Activated T-helper 17 cell treated with anti-CD3 and anti-CD28 coated beads, Interleukin-2, amount 50 U/mL, for 72 hours (primary cell): ENCODE data around the gene NR3C1. TPM values are rescaled to one million over a fixed set of nuclear protein-coding genes. Genes with fewer than 3 reads are reported as not detected.
"Not testable (repeated sequence)": the region's sequence is repeated elsewhere in the genome, so short reads cannot be mapped to it uniquely, and the experiment has no call there.

Experiments
- ATAC-seq: fragments of 150-1000 bp; cut with Tn5 transposase; replicated peaks from 2 replicates; pipeline ENCODE4 v1.10.0; 2021; ENCODE audit warnings: mild to moderate bottlenecking, moderate library complexity
- H3K27ac Mint-ChIP-seq: one replicate; pipeline ENCODE4 v1.8.0; 2022; ENCODE audit warnings: mixed read lengths
- H3K27me3 Mint-ChIP-seq: one replicate; pipeline ENCODE4 v1.8.0; 2022; ENCODE audit warnings: mixed read lengths
- H3K36me3 Mint-ChIP-seq: one replicate; pipeline ENCODE4 v1.8.0; 2022; ENCODE audit warnings: low read depth, mild to moderate bottlenecking, mixed read lengths
- H3K4me1 Mint-ChIP-seq: one replicate; pipeline ENCODE4 v1.8.0; 2022; ENCODE audit warnings: mixed read lengths
- H3K4me3 Mint-ChIP-seq: one replicate; pipeline ENCODE4 v1.8.0; 2022; ENCODE audit warnings: mild to moderate bottlenecking, mixed read lengths
- H3K9me3 Mint-ChIP-seq: one replicate; pipeline ENCODE4 v1.8.0; 2022; ENCODE audit warnings: mixed read lengths
- total RNA-seq, 2 donors: library from RNA; stranded (reverse); gene quantifications; one replicate each; pipeline ENCODE4 v1.2.3, GENCODE V29; 2022

NR3C1 gene
- total RNA-seq, 2 donors from 2014 or later = 33.2 to 48.3 TPM

- Mint-ChIP-seq H3K9me3 (no peaks in the 10 kb centered on the region), H3K27me3 (no peaks in the 10 kb centered on the region), H3K4me1 (peaks cover 32% of the 10 kb centered on the region), H3K4me3 (no peak overlapping the region), H3K36me3 (peaks cover 29% of the 10 kb centered on the region), H3K27ac (no peak overlapping the region)
- peak; percentile 50 for ATAC-seq
Measured at GRCh38 chr5:143331956-143332355, 71.5 kb downstream of the NR3C1 start.

GRCh38 chr5:143329843-143330242, 73.6 kb downstream of the NR3C1 start:
- no peak overlapping the region for H3K4me3 Mint-ChIP-seq
- H3K27me3 Mint-ChIP-seq = no peaks in the 10 kb centered on the region
- ATAC-seq = no peak
- H3K36me3 Mint-ChIP-seq = peaks cover 16% of the 10 kb centered on the region
- H3K9me3 Mint-ChIP-seq = no peaks in the 10 kb centered on the region
- H3K27ac Mint-ChIP-seq = no peak overlapping the region
- peaks cover 29% of the 10 kb centered on the region for H3K4me1 Mint-ChIP-seq

GRCh38 chr5:143328589-143329220, 74.8 kb downstream of the NR3C1 start:
- Mint-ChIP-seq H3K27me3 (no peaks in the 10 kb centered on the region), H3K4me3 (no peak overlapping the region), H3K36me3 (peaks cover 4% of the 10 kb centered on the region), H3K9me3 (no peaks in the 10 kb centered on the region), H3K4me1 (peaks cover 36% of the 10 kb centered on the region), H3K27ac (no peak overlapping the region)
- no peak for ATAC-seq

GRCh38 chr5:143325086-143325485, 78.4 kb downstream of the NR3C1 start:
- not testable (repeated sequence) for H3K27me3 Mint-ChIP-seq, H3K27ac Mint-ChIP-seq, ATAC-seq, H3K36me3 Mint-ChIP-seq, H3K4me3 Mint-ChIP-seq, H3K9me3 Mint-ChIP-seq
- H3K4me1 Mint-ChIP-seq = peaks cover 40% of the 10 kb centered on the region

GRCh38 chr5:143322931-143323630, 80.4 kb downstream of the NR3C1 start:
- H3K4me1 Mint-ChIP-seq = peaks cover 34% of the 10 kb centered on the region
- not testable (repeated sequence) for H3K36me3 Mint-ChIP-seq, H3K9me3 Mint-ChIP-seq

GRCh38 chr5:143322176-143322575, 81.3 kb downstream of the NR3C1 start:
- no peaks in the 10 kb centered on the region for H3K36me3 Mint-ChIP-seq

More at GRCh38 chr5:143322931-143323630, 80.4 kb downstream of the NR3C1 start:
- not testable (repeated sequence) for H3K27me3 Mint-ChIP-seq, H3K4me3 Mint-ChIP-seq, H3K27ac Mint-ChIP-seq, ATAC-seq

GRCh38 chr5:143319437-143320227, 83.9 kb downstream of the NR3C1 start:
- ATAC-seq = no peak
- H3K36me3 Mint-ChIP-seq = peaks cover 3% of the 10 kb centered on the region
- H3K4me1 Mint-ChIP-seq = peaks cover 25% of the 10 kb centered on the region
- no peaks in the 10 kb centered on the region for H3K9me3 Mint-ChIP-seq
- no peak overlapping the region for H3K4me3 Mint-ChIP-seq
- H3K27me3 Mint-ChIP-seq = no peaks in the 10 kb centered on the region
- peak overlapping the region; percentile 33 for H3K27ac Mint-ChIP-seq

More at GRCh38 chr5:143322176-143322575, 81.3 kb downstream of the NR3C1 start:
- ATAC-seq = no peak
- Mint-ChIP-seq H3K9me3 (no peaks in the 10 kb centered on the region), H3K4me1 (peaks cover 32% of the 10 kb centered on the region), H3K27ac (no peak overlapping the region), H3K27me3 (no peaks in the 10 kb centered on the region), H3K4me3 (no peak overlapping the region)

- Mint-ChIP-seq H3K9me3 (no peaks in the 10 kb centered on the region), H3K36me3 (peaks cover 9% of the 10 kb centered on the region), H3K27ac (no peak overlapping the region), H3K4me1 (peaks cover 25% of the 10 kb centered on the region), H3K27me3 (no peaks in the 10 kb centered on the region), H3K4me3 (no peak overlapping the region)
- no peak for ATAC-seq
Measured at GRCh38 chr5:143318833-143319232, 84.7 kb downstream of the NR3C1 start.

- Mint-ChIP-seq H3K27ac (no peak overlapping the region), H3K36me3 (peaks cover 15% of the 10 kb centered on the region), H3K4me3 (no peak overlapping the region), H3K9me3 (no peaks in the 10 kb centered on the region), H3K27me3 (no peaks in the 10 kb centered on the region), H3K4me1 (peaks cover 26% of the 10 kb centered on the region)
- peak; percentile 52 for ATAC-seq
Measured at GRCh38 chr5:143318270-143318669, 85.2 kb downstream of the NR3C1 start.

GRCh38 chr5:143316844-143317631, 86.4 kb downstream of the NR3C1 start:
- Mint-ChIP-seq H3K4me1 (peaks cover 21% of the 10 kb centered on the region), H3K27me3 (no peaks in the 10 kb centered on the region), H3K36me3 (peaks cover 27% of the 10 kb centered on the region), H3K4me3 (no peak overlapping the region), H3K9me3 (no peaks in the 10 kb centered on the region), H3K27ac (no peak overlapping the region)
- no peak for ATAC-seq

GRCh38 chr5:143316337-143316736, 87.1 kb downstream of the NR3C1 start:
- Mint-ChIP-seq H3K27ac (no peak overlapping the region), H3K4me3 (no peak overlapping the region), H3K4me1 (peaks cover 28% of the 10 kb centered on the region), H3K36me3 (peaks cover 34% of the 10 kb centered on the region), H3K27me3 (no peaks in the 10 kb centered on the region), H3K9me3 (no peaks in the 10 kb centered on the region)
- ATAC-seq = no peak

- Mint-ChIP-seq H3K27me3 (no peaks in the 10 kb centered on the region), H3K4me3 (no peak overlapping the region), H3K27ac (no peak overlapping the region), H3K36me3 (peaks cover 38% of the 10 kb centered on the region), H3K4me1 (peaks cover 29% of the 10 kb centered on the region), H3K9me3 (no peaks in the 10 kb centered on the region)
- no peak for ATAC-seq
Measured at GRCh38 chr5:143315929-143316328, 87.6 kb downstream of the NR3C1 start.

GRCh38 chr5:143315214-143315613, 88.3 kb downstream of the NR3C1 start:
- Mint-ChIP-seq H3K36me3 (peaks cover 45% of the 10 kb centered on the region), H3K4me3 (no peak overlapping the region), H3K4me1 (peaks cover 29% of the 10 kb centered on the region), H3K27me3 (no peaks in the 10 kb centered on the region), H3K27ac (no peak overlapping the region), H3K9me3 (no peaks in the 10 kb centered on the region)
- ATAC-seq = no peak

GRCh38 chr5:143314659-143315058, 88.8 kb downstream of the NR3C1 start:
- Mint-ChIP-seq H3K4me1 (peaks cover 29% of the 10 kb centered on the region), H3K9me3 (no peaks in the 10 kb centered on the region), H3K27ac (no peak overlapping the region), H3K4me3 (no peak overlapping the region), H3K36me3 (peaks cover 50% of the 10 kb centered on the region), H3K27me3 (no peaks in the 10 kb centered on the region)
- ATAC-seq = peak; percentile 41
